ENCODE measurements around the gene TSPAN8. TPM values are rescaled to one million over a fixed set of nuclear protein-coding genes. Genes with fewer than 3 reads are reported as not detected.
A peak's percentile ranks its signal among the peaks of the same experiment; 100 is the strongest.
"Not testable (repeated sequence)": the region's sequence is repeated elsewhere in the genome, so short reads cannot be mapped to it uniquely, and the experiment has no call there.

Gene TSPAN8
- total RNA-seq, 1 donor from 2014 or later: 0.42 TPM

GRCh38 chr12:71125949-71126348 lies 31.9 kb downstream of the TSPAN8 start:
- H3K36me3 ChIP-seq (ENCODE audit: control insufficient read depth, insufficient read depth, low read length): no peaks in the 10 kb centered on the region
- no peak overlapping the region for H3K4me3 ChIP-seq (ENCODE audit: low read depth, low read length)
- TF ChIP-seq CTCF (IDR thresholded peaks at IDR 0.05; ENCODE audit: insufficient read depth, low read length, poor library complexity, severe bottlenecking): no peak
- no peaks in the 10 kb centered on the region for H3K27me3 ChIP-seq (ENCODE audit: control insufficient read depth, insufficient read depth, low read length)
- DNase-seq (ENCODE audit: low read depth): no peak

GRCh38 chr12:71125515-71125914 lies 32.3 kb downstream of the TSPAN8 start:
- Histone ChIP-seq H3K27me3 (ENCODE audit: control insufficient read depth, insufficient read depth, low read length) (no peaks in the 10 kb centered on the region), H3K4me3 (ENCODE audit: low read depth, low read length) (no peak overlapping the region), H3K36me3 (ENCODE audit: control insufficient read depth, insufficient read depth, low read length) (no peaks in the 10 kb centered on the region)
- peak; percentile 10 for TF ChIP-seq CTCF (IDR thresholded peaks at IDR 0.05; ENCODE audit: insufficient read depth, low read length, poor library complexity, severe bottlenecking)
- DNase-seq (ENCODE audit: low read depth): no peak

- Histone ChIP-seq H3K4me3 (ENCODE audit: low read depth, low read length) (no peak overlapping the region), H3K27me3 (ENCODE audit: control insufficient read depth, insufficient read depth, low read length) (no peaks in the 10 kb centered on the region), H3K36me3 (ENCODE audit: control insufficient read depth, insufficient read depth, low read length) (no peaks in the 10 kb centered on the region)
- no peak for TF ChIP-seq CTCF (IDR thresholded peaks at IDR 0.05; ENCODE audit: insufficient read depth, low read length, poor library complexity, severe bottlenecking)
- no peak for DNase-seq (ENCODE audit: low read depth)
Measured at GRCh38 chr12:71124835-71125460, 32.9 kb downstream of the TSPAN8 start.

- H3K36me3 ChIP-seq (ENCODE audit: control insufficient read depth, insufficient read depth, low read length); H3K4me3 ChIP-seq (ENCODE audit: low read depth, low read length); H3K27me3 ChIP-seq (ENCODE audit: control insufficient read depth, insufficient read depth, low read length); DNase-seq (ENCODE audit: low read depth): not testable (repeated sequence)
Measured at GRCh38 chr12:71113148-71113547, 44.7 kb downstream of the TSPAN8 start.

- no peaks in the 10 kb centered on the region for H3K27me3 ChIP-seq (ENCODE audit: control insufficient read depth, insufficient read depth, low read length)
- no peak for DNase-seq (ENCODE audit: low read depth)
- no peak for TF ChIP-seq CTCF (IDR thresholded peaks at IDR 0.05; ENCODE audit: insufficient read depth, low read length, poor library complexity, severe bottlenecking)
- H3K36me3 ChIP-seq (ENCODE audit: control insufficient read depth, insufficient read depth, low read length): no peaks in the 10 kb centered on the region
- no peak overlapping the region for H3K4me3 ChIP-seq (ENCODE audit: low read depth, low read length)
Measured at GRCh38 chr12:71109834-71110233, 48.0 kb downstream of the TSPAN8 start.

- no peak for DNase-seq (ENCODE audit: low read depth)
- H3K36me3 ChIP-seq (ENCODE audit: control insufficient read depth, insufficient read depth, low read length): no peaks in the 10 kb centered on the region
- no peak for TF ChIP-seq CTCF (IDR thresholded peaks at IDR 0.05; ENCODE audit: insufficient read depth, low read length, poor library complexity, severe bottlenecking)
- no peak overlapping the region for H3K4me3 ChIP-seq (ENCODE audit: low read depth, low read length)
- H3K27me3 ChIP-seq (ENCODE audit: control insufficient read depth, insufficient read depth, low read length): no peaks in the 10 kb centered on the region
Measured at GRCh38 chr12:71108355-71108754, 49.4 kb downstream of the TSPAN8 start.

Data from kidney epithelial cell (primary cell).